GM19324 (cell line): Measurements from ENCODE around the gene CASKIN2.

Experiments used
- ATAC-seq: cut with Tn5 transposase; IDR thresholded peaks from one replicate; pipeline ENCODE4 v1.9.1; 2021; ENCODE audit warnings: mild to moderate bottlenecking, moderate library complexity; ENCODE audit not compliant: unreplicated experiment, low FRiP score

CASKIN2 gene

GRCh38 chr17:75515496-75516254, at the start of gene CASKIN2:
TSS of gene CASKIN2 (minus strand) at chr17:75515537. CDS start at chr17:75513804, 1,733 bp downstream.
- peak; percentile 50 for ATAC-seq

- ATAC-seq: no peak
Measured at GRCh38 chr17:75565066-75565465, 49.7 kb upstream of the CASKIN2 start.

GRCh38 chr17:75564195-75564594, 48.9 kb upstream of the CASKIN2 start:
- no peak for ATAC-seq

GRCh38 chr17:75563063-75563758, 47.9 kb upstream of the CASKIN2 start:
- no peak for ATAC-seq

- ATAC-seq: no peak
Measured at GRCh38 chr17:75561927-75562603, 46.7 kb upstream of the CASKIN2 start.

- ATAC-seq: no peak
Measured at GRCh38 chr17:75559958-75560533, 44.7 kb upstream of the CASKIN2 start.

- ATAC-seq: no peak
Measured at GRCh38 chr17:75558666-75559530, 43.6 kb upstream of the CASKIN2 start.

GRCh38 chr17:75557852-75558665, 42.7 kb upstream of the CASKIN2 start:
- no peak for ATAC-seq

GRCh38 chr17:75557075-75557851, 41.9 kb upstream of the CASKIN2 start:
- no peak for ATAC-seq

- ATAC-seq: no peak
Measured at GRCh38 chr17:75555679-75556153, 40.4 kb upstream of the CASKIN2 start.

GRCh38 chr17:75553295-75554110, 38.2 kb upstream of the CASKIN2 start:
- no peak for ATAC-seq

GRCh38 chr17:75552425-75553294, 37.3 kb upstream of the CASKIN2 start:
- ATAC-seq: no peak

GRCh38 chr17:75551266-75551665, 35.9 kb upstream of the CASKIN2 start:
- ATAC-seq: no peak

- ATAC-seq: no peak
Measured at GRCh38 chr17:75550139-75550465, 34.8 kb upstream of the CASKIN2 start.

GRCh38 chr17:75549246-75550138, 34.2 kb upstream of the CASKIN2 start:
- ATAC-seq: no peak

- ATAC-seq: no peak
Measured at GRCh38 chr17:75548813-75549212, 33.5 kb upstream of the CASKIN2 start.
